ENCODE measurements around the gene KIF25.
"Not testable (repeated sequence)": the region's sequence is repeated elsewhere in the genome, so short reads cannot be mapped to it uniquely, and the experiment has no call there.

Gene KIF25

DNA sequence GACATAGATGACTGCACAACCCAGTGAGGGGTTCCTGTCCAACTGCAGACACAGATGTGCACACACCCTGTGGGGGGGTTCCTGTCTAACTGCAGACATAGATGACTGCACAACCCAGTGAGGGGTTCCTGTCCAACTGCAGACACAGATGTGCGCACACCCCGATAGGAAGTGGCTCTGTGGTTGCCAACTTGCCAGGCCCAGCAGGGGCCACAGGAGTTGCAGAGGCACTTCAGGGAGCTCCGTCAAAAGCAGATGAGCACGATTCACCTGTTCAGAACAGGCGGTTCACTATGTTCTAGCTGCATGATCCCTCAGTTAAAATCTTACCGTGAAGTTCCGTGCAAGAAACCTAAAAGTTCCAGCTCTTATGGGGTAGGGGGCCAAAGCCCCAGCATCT is 79.9 kb downstream of the KIF25 start:
- H3K56ac ChIP-seq (ENCODE audit: low read length); H3K4me1 ChIP-seq (ENCODE audit: control insufficient read depth, low read depth, low read length); H3K4ac ChIP-seq (ENCODE audit: low read depth, low read length); H2BK5ac ChIP-seq (ENCODE audit: low read length); H3K9ac ChIP-seq (ENCODE audit: low read length); H3K18ac ChIP-seq (ENCODE audit: low read length); H3K4me3 ChIP-seq (ENCODE audit: low read length); H3K36me3 ChIP-seq (ENCODE audit: control insufficient read depth, insufficient read depth, low read length); H3K27me3 ChIP-seq (ENCODE audit: insufficient read depth, low read length, poor library complexity); H2BK15ac ChIP-seq (replicated peaks; ENCODE audit: low read depth); H2AK5ac ChIP-seq (ENCODE audit: low read length); DNase-seq; H4K8ac ChIP-seq (ENCODE audit: low read depth, low read length); H2BK120ac ChIP-seq (ENCODE audit: low read depth, low read length); H3K27ac ChIP-seq (ENCODE audit: low read depth, low read length); H4K5ac ChIP-seq (ENCODE audit: low read length); H3K79me1 ChIP-seq (ENCODE audit: low read length); H3K79me2 ChIP-seq (ENCODE audit: control insufficient read depth, insufficient read depth, low read length); H3K4me2 ChIP-seq (ENCODE audit: low read length); H3K23ac ChIP-seq (ENCODE audit: low read length): not testable (repeated sequence)
- WGBS (ENCODE audit: extremely low coverage, insufficient coverage, low lambda C conversion rate), result no CpG with 5 or more reads among the region's 7 CpGs

DNA sequence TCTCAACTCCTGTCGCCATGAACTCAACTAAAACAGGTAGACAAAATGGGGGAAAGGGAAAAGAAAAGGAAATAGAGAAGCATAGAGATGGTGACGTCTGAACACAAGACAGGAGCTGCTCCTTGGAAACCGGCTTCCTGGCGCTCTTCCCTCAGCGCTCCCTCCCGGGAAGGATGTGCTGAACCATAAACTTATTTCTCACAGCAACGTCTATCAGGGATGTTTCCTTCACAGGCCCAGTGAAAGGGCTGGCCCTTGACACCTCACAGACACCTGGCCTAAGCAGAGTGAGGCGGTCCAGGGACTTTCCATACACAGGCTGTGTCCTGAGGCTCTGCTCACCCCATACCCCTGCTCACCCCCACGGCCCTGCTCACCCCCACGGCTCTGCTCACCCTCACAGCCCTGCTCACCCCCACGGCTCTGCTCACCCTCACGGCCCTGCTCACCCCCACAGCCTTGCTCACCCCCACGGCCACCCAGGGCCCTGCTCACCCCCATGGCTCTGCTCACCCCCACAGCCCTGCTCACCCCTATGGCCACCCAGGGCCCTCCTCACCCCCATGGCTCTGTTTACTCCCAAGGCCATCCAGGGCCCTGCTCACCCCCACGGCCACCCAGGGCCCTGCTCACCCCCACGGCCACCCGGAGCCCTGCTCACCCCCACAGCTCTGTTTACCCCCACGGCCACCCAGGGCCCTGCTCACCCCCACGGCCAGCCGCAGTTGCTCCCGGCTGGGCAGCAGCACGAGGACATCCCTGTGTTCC is 80.9 kb downstream of the KIF25 start:
- H3K4me3 ChIP-seq (ENCODE audit: low read length), result no peak overlapping the region
- DNase-seq, result no peak
- no peaks in the 10 kb centered on the region for H3K27me3 ChIP-seq (ENCODE audit: insufficient read depth, low read length, poor library complexity)
- no peak overlapping the region for H3K4ac ChIP-seq (ENCODE audit: low read depth, low read length)
- no peak overlapping the region for H3K27ac ChIP-seq (ENCODE audit: low read depth, low read length)
- H3K79me2 ChIP-seq (ENCODE audit: control insufficient read depth, insufficient read depth, low read length), result no peaks in the 10 kb centered on the region
- H3K4me1 ChIP-seq (ENCODE audit: control insufficient read depth, low read depth, low read length), result no peaks in the 10 kb centered on the region
- no peak overlapping the region for H3K18ac ChIP-seq (ENCODE audit: low read length)
- H3K4me2 ChIP-seq (ENCODE audit: low read length), result no peak overlapping the region
- no peak overlapping the region for H4K5ac ChIP-seq (ENCODE audit: low read length)
- no peak overlapping the region for H2BK15ac ChIP-seq (replicated peaks; ENCODE audit: low read depth)
- no peak overlapping the region for H2AK5ac ChIP-seq (ENCODE audit: low read length)
- no peak overlapping the region for H3K23ac ChIP-seq (ENCODE audit: low read length)
- no peak overlapping the region for H3K56ac ChIP-seq (ENCODE audit: low read length)
- no CpG with 5 or more reads among the region's 21 CpGs for WGBS (ENCODE audit: extremely low coverage, insufficient coverage, low lambda C conversion rate)
- no peaks in the 10 kb centered on the region for H3K36me3 ChIP-seq (ENCODE audit: control insufficient read depth, insufficient read depth, low read length)
- H4K8ac ChIP-seq (ENCODE audit: low read depth, low read length), result no peak overlapping the region
- no peak overlapping the region for H2BK120ac ChIP-seq (ENCODE audit: low read depth, low read length)
- H3K9ac ChIP-seq (ENCODE audit: low read length), result no peak overlapping the region
- H2BK5ac ChIP-seq (ENCODE audit: low read length), result no peak overlapping the region
- H3K79me1 ChIP-seq (ENCODE audit: low read length), result no peaks in the 10 kb centered on the region

DNA sequence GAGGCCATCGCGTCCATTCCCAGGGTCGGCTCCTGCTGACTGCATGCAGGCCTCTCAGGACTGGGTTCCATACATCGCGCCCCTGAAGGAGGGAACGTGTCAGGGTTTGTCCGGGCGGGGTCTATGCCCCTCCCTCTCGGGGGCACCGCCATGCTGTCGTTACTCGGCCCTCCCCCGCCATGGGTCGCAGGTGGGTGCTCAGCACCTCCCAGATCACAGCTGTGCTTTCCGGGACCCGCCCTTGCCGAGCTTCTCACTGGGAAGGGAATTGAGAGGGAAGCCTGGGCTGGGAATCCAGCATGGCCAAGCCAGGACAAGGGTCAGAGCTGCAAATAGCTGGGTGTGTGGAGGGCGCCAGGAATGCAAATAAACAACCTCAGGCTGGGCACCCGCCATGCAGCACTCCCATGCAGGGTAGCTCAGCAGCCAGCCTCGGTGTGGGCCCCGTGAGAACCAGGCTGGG is 81.5 kb downstream of the KIF25 start, which contains the start of gene FRMD1:
TSS of gene FRMD1 (minus strand) at position 270 of the 463 bp plus-strand sequence. CDS start at position 152, 118 bp downstream.
- H4K5ac ChIP-seq (ENCODE audit: low read length), result no peak within 1 kb of the TSS
- no peak within 1 kb of the TSS for H3K4me3 ChIP-seq (ENCODE audit: low read length)
- H3K79me2 ChIP-seq (ENCODE audit: control insufficient read depth, insufficient read depth, low read length), result no peaks in the 10 kb centered on the region
- H3K9ac ChIP-seq (ENCODE audit: low read length), result no peak within 1 kb of the TSS
- H3K56ac ChIP-seq (ENCODE audit: low read length), result no peak within 1 kb of the TSS
- no peak within 1 kb of the TSS for H2BK15ac ChIP-seq (replicated peaks; ENCODE audit: low read depth)
- H2BK120ac ChIP-seq (ENCODE audit: low read depth, low read length), result no peak within 1 kb of the TSS
- H3K79me1 ChIP-seq (ENCODE audit: low read length), result no peaks in the 10 kb centered on the region
- H2AK5ac ChIP-seq (ENCODE audit: low read length), result no peak within 1 kb of the TSS
- H3K27ac ChIP-seq (ENCODE audit: low read depth, low read length), result no peak within 1 kb of the TSS
- no peak for DNase-seq
- no peaks in the 10 kb centered on the region for H3K4me1 ChIP-seq (ENCODE audit: control insufficient read depth, low read depth, low read length)
- H3K36me3 ChIP-seq (ENCODE audit: control insufficient read depth, insufficient read depth, low read length), result no peaks in the 10 kb centered on the region
- no peak within 1 kb of the TSS for H4K8ac ChIP-seq (ENCODE audit: low read depth, low read length)
- WGBS (ENCODE audit: extremely low coverage, insufficient coverage, low lambda C conversion rate), result no CpG with 5 or more reads among the region's 21 CpGs
- no peak within 1 kb of the TSS for H2BK5ac ChIP-seq (ENCODE audit: low read length)
- no peak within 1 kb of the TSS for H3K4me2 ChIP-seq (ENCODE audit: low read length)
- H3K4ac ChIP-seq (ENCODE audit: low read depth, low read length), result no peak within 1 kb of the TSS
- H3K27me3 ChIP-seq (ENCODE audit: insufficient read depth, low read length, poor library complexity), result no peaks in the 10 kb centered on the region
- H3K18ac ChIP-seq (ENCODE audit: low read length), result no peak within 1 kb of the TSS
- H3K23ac ChIP-seq (ENCODE audit: low read length), result no peak within 1 kb of the TSS

DNA sequence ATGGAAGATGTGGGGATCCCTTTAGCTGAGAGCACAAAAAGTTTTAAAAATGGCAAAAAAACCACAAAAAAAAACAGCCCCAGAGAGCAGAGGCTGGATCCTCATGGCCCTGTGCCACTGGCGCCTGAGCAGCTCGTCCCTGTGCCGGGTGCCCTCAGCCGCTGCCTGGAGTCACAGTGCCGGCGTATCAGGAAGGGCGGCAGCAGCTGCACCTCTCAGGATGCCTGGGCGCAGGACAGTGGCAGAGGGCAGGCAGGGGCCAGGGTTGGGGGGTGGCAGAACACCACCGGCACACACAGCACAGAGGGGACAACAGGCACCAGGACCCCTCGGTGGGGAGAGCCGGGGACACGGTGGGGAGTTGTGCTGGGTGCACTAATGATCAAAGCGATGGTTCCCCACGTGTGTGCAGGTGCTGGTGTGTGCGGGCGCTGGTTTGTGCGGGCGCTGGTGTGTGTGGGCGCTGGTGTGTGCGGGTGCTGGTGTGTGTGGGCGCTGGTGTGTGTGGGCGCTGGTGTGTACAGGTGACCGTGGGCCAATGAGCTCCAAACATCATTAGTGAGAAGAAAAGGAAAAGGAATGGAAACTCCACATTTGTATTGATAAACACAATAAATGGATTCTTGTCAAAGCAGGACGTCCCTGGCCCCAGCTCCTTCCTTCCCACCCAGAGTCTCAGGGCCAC is 83.1 kb downstream of the KIF25 start:
- Histone ChIP-seq H3K36me3 (ENCODE audit: control insufficient read depth, insufficient read depth, low read length) (no peaks in the 10 kb centered on the region), H3K27ac (ENCODE audit: low read depth, low read length) (no peak overlapping the region), H2BK15ac (replicated peaks; ENCODE audit: low read depth) (no peak overlapping the region), H2BK120ac (ENCODE audit: low read depth, low read length) (no peak overlapping the region), H3K18ac (ENCODE audit: low read length) (no peak overlapping the region), H3K4ac (ENCODE audit: low read depth, low read length) (no peak overlapping the region), H3K23ac (ENCODE audit: low read length) (no peak overlapping the region), H3K79me2 (ENCODE audit: control insufficient read depth, insufficient read depth, low read length) (no peaks in the 10 kb centered on the region), H3K4me3 (ENCODE audit: low read length) (no peak overlapping the region), H4K8ac (ENCODE audit: low read depth, low read length) (no peak overlapping the region), H3K4me2 (ENCODE audit: low read length) (no peak overlapping the region), H3K79me1 (ENCODE audit: low read length) (no peaks in the 10 kb centered on the region), H2BK5ac (ENCODE audit: low read length) (no peak overlapping the region), H3K9ac (ENCODE audit: low read length) (no peak overlapping the region), H4K5ac (ENCODE audit: low read length) (no peak overlapping the region), H3K56ac (ENCODE audit: low read length) (no peak overlapping the region), H3K27me3 (ENCODE audit: insufficient read depth, low read length, poor library complexity) (no peaks in the 10 kb centered on the region), H2AK5ac (ENCODE audit: low read length) (no peak overlapping the region), H3K4me1 (ENCODE audit: control insufficient read depth, low read depth, low read length) (no peaks in the 10 kb centered on the region)
- no peak for DNase-seq
- WGBS (ENCODE audit: extremely low coverage, insufficient coverage, low lambda C conversion rate), result no CpG with 5 or more reads among the region's 24 CpGs

DNA sequence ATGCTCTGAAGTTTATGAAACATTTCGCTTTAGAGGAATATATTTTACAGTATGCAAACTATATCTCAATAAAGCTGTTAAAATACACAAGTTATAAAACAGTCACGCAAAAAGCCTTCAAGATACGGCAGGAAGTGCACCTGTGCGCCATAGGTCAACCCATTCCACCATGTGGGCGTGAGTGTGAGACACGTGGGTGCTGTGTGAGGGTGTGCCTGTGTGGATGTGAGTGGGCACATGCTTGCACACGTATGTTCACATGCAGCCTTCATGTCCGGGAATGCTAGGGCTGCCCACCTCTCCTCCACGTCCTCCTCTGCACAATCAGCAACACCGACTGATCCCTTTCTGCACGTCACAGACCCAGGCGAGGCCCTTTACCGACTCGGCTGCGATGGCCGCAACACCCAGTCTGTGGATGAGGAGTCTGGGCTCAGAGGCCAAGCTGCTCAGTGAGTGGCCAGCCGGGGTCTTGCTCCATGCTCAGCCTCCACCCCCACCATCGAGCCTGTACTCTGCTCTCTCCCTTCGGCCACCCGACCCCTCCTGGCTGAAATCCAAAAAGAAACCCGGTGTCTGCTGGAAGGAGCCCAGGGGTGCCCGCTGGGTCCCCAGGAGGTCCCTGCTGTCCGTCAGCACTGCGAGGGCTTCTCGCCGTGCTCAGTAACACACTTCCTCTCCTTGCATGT is 84.5 kb downstream of the KIF25 start:
- Histone ChIP-seq H3K4me1 (ENCODE audit: control insufficient read depth, low read depth, low read length) (no peaks in the 10 kb centered on the region), H3K36me3 (ENCODE audit: control insufficient read depth, insufficient read depth, low read length) (no peaks in the 10 kb centered on the region), H3K18ac (ENCODE audit: low read length) (no peak overlapping the region), H3K4ac (ENCODE audit: low read depth, low read length) (no peak overlapping the region), H2BK15ac (replicated peaks; ENCODE audit: low read depth) (no peak overlapping the region), H3K27me3 (ENCODE audit: insufficient read depth, low read length, poor library complexity) (no peaks in the 10 kb centered on the region), H4K8ac (ENCODE audit: low read depth, low read length) (no peak overlapping the region), H3K56ac (ENCODE audit: low read length) (no peak overlapping the region), H4K5ac (ENCODE audit: low read length) (no peak overlapping the region), H3K79me1 (ENCODE audit: low read length) (no peaks in the 10 kb centered on the region), H2BK120ac (ENCODE audit: low read depth, low read length) (no peak overlapping the region), H3K27ac (ENCODE audit: low read depth, low read length) (no peak overlapping the region), H3K9ac (ENCODE audit: low read length) (no peak overlapping the region), H2AK5ac (ENCODE audit: low read length) (no peak overlapping the region), H3K79me2 (ENCODE audit: control insufficient read depth, insufficient read depth, low read length) (no peaks in the 10 kb centered on the region), H3K4me2 (ENCODE audit: low read length) (no peak overlapping the region), H3K4me3 (ENCODE audit: low read length) (no peak overlapping the region), H2BK5ac (ENCODE audit: low read length) (no peak overlapping the region), H3K23ac (ENCODE audit: low read length) (no peak overlapping the region)
- DNase-seq, result no peak
- no CpG with 5 or more reads among the region's 26 CpGs for WGBS (ENCODE audit: extremely low coverage, insufficient coverage, low lambda C conversion rate)

All from mesendoderm (in vitro differentiated cells).